Glutamatergic neuron (in vitro differentiated cells): ENCODE results near the gene RALB. TPM values are rescaled to one million over a fixed set of nuclear protein-coding genes. Genes with fewer than 3 reads are reported as not detected.
"Not testable (repeated sequence)": the region's sequence is repeated elsewhere in the genome, so short reads cannot be mapped to it uniquely, and the experiment has no call there.

Source experiments
- DNase-seq: peaks from one replicate; pipeline ENCODE4 v3.0.0; 2022
- H3K27ac Mint-ChIP-seq: one replicate; pipeline ENCODE4 v1.8.0; 2020; ENCODE audit warnings: mild to moderate bottlenecking, mixed read lengths, inconsistent platforms; ENCODE audit not compliant: unreplicated experiment
- H3K27me3 Mint-ChIP-seq: one replicate; pipeline ENCODE4 v1.8.0; 2020; ENCODE audit warnings: mild to moderate bottlenecking, moderate library complexity, mixed read lengths, inconsistent platforms; ENCODE audit not compliant: unreplicated experiment
- H3K36me3 Mint-ChIP-seq: one replicate; pipeline ENCODE4 v1.8.0; 2020; ENCODE audit warnings: mild to moderate bottlenecking, mixed read lengths, inconsistent platforms; ENCODE audit not compliant: unreplicated experiment
- H3K4me1 Mint-ChIP-seq: one replicate; pipeline ENCODE4 v1.8.0; 2020; ENCODE audit warnings: mild to moderate bottlenecking, low read depth, mixed read lengths, inconsistent platforms; ENCODE audit not compliant: unreplicated experiment
- H3K4me3 Mint-ChIP-seq: one replicate; pipeline ENCODE4 v1.8.0; 2020; ENCODE audit warnings: mild to moderate bottlenecking, mixed read lengths, inconsistent platforms; ENCODE audit not compliant: unreplicated experiment
- H3K9me3 Mint-ChIP-seq: one replicate; pipeline ENCODE4 v1.8.0; 2020; ENCODE audit warnings: mild to moderate bottlenecking, moderate library complexity, mixed read lengths, inconsistent platforms; ENCODE audit not compliant: unreplicated experiment
- total RNA-seq: library from RNA; stranded (reverse); fragmentation: NEBNext Ultra II Directional; extraction: Animal tissue kit (Norgen Biotek cat#: 25700); gene quantifications from one replicate; pipeline ENCODE4 v1.2.1, GENCODE V29; 2021; ENCODE audit not compliant: unreplicated experiment
- TF ChIP-seq, protein P1 (sequence below): fragments of 200-600 bp; sonication (generic); IDR thresholded peaks from one replicate; pipeline ENCODE4 v1.5.0; 2021; ENCODE audit not compliant: partially characterized antibody, unreplicated experiment

RALB gene
- total RNA-seq, 1 donor from 2014 or later, result 16.4 TPM

DNA sequence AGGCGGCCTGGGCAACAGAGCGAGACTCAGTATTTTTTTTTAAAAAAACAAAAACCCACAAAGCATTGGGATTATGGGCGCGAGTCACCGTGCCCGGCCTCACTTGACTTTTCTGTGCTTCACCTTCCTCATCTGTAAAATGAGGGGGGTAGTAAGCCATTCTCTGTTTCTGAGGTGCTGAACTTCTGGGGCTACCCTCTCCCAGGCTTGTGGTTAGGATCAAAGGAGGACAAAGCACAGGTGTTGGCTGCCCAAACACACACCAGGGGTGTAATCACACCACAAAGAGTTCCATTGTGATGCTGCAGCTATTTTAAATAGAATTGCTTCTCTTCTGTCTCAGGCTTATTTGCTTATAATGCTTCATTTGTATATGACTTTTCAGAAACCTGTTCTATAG is 57.5 kb downstream of the RALB start:
- Mint-ChIP-seq H3K9me3 (peaks cover 2% of the 10 kb centered on the region), H3K36me3 (no peaks in the 10 kb centered on the region), H3K27me3 (peaks cover 6% of the 10 kb centered on the region), H3K27ac (no peak overlapping the region), H3K4me3 (no peak overlapping the region), H3K4me1 (peaks cover 9% of the 10 kb centered on the region)
- DNase-seq, result no peak
- TF ChIP-seq, protein P1, sequence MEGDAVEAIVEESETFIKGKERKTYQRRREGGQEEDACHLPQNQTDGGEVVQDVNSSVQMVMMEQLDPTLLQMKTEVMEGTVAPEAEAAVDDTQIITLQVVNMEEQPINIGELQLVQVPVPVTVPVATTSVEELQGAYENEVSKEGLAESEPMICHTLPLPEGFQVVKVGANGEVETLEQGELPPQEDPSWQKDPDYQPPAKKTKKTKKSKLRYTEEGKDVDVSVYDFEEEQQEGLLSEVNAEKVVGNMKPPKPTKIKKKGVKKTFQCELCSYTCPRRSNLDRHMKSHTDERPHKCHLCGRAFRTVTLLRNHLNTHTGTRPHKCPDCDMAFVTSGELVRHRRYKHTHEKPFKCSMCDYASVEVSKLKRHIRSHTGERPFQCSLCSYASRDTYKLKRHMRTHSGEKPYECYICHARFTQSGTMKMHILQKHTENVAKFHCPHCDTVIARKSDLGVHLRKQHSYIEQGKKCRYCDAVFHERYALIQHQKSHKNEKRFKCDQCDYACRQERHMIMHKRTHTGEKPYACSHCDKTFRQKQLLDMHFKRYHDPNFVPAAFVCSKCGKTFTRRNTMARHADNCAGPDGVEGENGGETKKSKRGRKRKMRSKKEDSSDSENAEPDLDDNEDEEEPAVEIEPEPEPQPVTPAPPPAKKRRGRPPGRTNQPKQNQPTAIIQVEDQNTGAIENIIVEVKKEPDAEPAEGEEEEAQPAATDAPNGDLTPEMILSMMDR, result no peak

DNA sequence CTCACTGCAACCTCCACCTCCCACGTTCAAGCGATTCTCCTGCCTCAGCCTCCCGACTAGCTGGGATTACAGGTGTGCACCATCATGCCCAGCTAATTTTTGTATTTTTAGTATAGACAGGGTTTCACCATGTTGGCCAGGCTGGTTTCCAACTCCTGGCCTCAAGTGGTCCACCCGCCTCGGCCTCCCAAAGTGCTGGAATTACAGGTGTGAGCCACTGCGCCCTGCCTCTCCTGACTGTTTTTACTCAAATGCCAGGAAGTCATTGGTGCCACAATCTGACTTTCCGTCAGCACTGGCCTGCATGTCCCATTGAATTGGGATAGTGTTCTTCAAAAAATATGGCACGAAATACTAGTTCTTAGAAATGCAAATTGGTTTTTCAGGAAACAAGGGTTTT is 58.2 kb downstream of the RALB start:
- not testable (repeated sequence) for H3K4me3 Mint-ChIP-seq, H3K9me3 Mint-ChIP-seq, H3K27ac Mint-ChIP-seq, H3K27me3 Mint-ChIP-seq, H3K36me3 Mint-ChIP-seq, DNase-seq, H3K4me1 Mint-ChIP-seq

DNA sequence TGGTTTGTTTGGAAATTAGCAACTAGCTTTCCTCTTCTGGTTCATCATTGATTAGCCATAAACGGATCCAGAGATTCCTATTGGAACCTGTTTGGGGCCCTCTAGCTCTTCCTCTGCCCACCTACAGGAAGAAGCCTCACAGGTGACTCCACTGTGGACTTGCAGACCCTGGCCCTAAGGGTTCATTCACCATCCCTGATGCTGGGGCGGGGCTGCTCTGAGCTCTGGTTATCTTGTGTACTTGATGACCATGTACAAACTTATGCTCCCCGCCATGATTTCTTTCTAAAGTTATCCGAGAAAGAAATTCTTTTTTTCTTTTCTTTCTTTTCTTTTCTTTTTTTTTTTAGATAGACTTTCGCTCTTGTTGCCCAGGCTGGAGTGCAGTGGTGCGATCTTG is 59.4 kb downstream of the RALB start:
- peaks cover 9% of the 10 kb centered on the region for H3K27me3 Mint-ChIP-seq
- H3K9me3 Mint-ChIP-seq, result peaks cover 4% of the 10 kb centered on the region
- H3K4me1 Mint-ChIP-seq, result peaks cover 6% of the 10 kb centered on the region

DNA sequence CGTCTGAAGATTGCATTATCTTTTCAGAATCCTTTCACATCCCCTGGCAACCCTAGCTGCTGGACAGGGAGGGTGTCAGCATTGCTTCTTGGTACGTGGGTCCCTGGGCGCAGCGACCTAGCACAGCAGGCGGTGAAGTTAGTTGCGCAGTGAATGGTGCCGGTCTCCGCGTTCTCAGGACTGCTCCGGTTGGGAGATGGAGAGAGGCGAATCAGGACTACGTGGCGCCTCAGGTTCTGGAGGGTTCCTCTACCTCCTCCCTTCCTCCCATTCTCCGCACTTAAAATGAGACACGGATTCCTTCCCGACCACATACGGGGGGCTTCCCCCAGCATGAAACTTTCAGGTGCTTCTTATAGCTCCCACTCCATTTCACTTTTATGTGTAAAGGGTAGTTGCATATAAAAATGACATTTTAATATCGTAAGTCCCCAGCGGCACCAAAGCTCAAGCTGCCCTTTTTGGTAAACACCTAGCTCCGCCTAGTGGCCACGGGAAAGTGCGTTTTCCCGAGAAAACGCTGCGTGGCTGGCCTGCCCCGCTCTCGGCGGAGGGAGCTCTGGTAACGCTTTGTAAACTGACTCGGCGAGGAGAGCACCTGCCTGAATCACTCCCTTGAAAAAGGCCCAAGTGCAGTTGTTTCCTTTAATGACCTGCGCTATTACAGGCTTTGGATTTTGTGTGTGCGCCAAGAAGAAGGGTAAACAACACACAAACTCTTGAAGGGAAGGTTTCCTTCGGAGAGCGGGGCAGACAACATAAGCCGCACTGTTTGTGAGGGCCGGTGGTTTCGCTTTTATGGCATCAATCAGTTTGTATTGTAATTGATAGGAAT is 60.4 kb downstream of the RALB start:
- no peaks in the 10 kb centered on the region for H3K36me3 Mint-ChIP-seq
- H3K27me3 Mint-ChIP-seq, result peaks cover 9% of the 10 kb centered on the region
- no peak overlapping the region for H3K27ac Mint-ChIP-seq
- peaks cover 4% of the 10 kb centered on the region for H3K9me3 Mint-ChIP-seq
- peaks cover 6% of the 10 kb centered on the region for H3K4me1 Mint-ChIP-seq
- TF ChIP-seq, protein P1, result peak; percentile 86
- peak; percentile 81 for DNase-seq
- peak overlapping the region; percentile 82 for H3K4me3 Mint-ChIP-seq

More for the DNA sequence above, 59.4 kb downstream of the RALB start:
- H3K4me3 Mint-ChIP-seq, result no peak overlapping the region
- no peak overlapping the region for H3K27ac Mint-ChIP-seq
- H3K36me3 Mint-ChIP-seq, result no peaks in the 10 kb centered on the region
- no peak for DNase-seq
- TF ChIP-seq, protein P1, result no peak

DNA sequence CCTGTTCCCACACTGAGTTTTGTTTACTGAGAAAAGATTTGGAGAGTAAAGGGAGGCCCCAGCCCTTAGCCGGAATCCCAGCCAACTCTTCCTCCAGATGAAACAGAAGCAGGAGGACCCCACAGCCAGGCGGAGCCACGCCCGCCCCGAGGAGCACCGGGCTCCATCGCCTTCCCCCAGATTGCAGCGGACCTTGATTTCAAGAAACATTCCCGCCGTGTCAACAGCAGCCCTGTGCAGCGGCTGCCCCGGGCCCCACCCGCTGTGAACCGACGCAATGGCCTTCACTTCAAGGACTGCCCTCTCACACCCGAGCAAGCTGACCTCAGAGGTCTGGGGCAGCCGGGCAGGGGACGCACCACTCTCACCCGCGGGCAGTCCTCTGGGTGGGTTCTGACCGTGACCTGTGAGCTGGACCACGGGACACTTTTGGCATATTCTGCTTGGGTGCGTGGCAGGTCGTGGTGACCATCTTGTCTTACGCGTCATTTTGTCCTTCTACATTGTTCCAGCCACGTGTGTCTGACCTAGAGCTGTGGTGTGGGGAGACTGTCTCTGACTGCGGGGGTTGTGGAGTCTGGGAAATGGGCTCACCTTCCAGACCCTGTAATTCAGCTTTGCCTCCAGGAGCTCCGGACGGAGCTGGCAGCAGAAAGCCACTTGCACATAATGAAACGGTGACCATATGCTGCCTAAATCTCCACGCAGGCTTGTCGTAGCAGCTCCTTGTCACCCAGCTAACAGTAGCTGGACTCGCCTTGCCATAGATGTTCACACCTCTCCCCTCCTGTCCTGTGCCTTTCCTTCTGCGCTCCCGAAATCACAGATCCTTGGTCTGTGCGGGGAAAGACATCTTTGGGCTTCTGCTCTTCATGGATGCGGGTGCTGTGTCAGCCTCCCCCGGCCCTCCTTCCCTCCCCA is 61.3 kb downstream of the RALB start:
- H3K9me3 Mint-ChIP-seq, result peaks cover 4% of the 10 kb centered on the region
- no peaks in the 10 kb centered on the region for H3K36me3 Mint-ChIP-seq
- peak; percentile 7 for DNase-seq
- H3K27ac Mint-ChIP-seq, result no peak overlapping the region
- H3K4me3 Mint-ChIP-seq, result no peak overlapping the region
- peaks cover 9% of the 10 kb centered on the region for H3K27me3 Mint-ChIP-seq
- TF ChIP-seq, protein P1, result no peak
- H3K4me1 Mint-ChIP-seq, result peaks cover 6% of the 10 kb centered on the region
